Testis (tissue), 2 donors: ENCODE results near the gene OR6B3.

Source experiments
- CTCF ChIP-seq, 3 experiments: fragments of 450-650 bp in 2 of 3; fragments of 200-600 bp in 1 of 3; sonication (generic) in 1 of 3; IDR thresholded peaks; one replicate each; pipeline ENCODE4 v1.5.1; 2016 to 2019; ENCODE audit warnings: antibody characterized with exemption in 3 of 3, mild to moderate bottlenecking in 2 of 3, moderate library complexity in 1 of 3
- POLR2A ChIP-seq: fragments of 450-650 bp; IDR thresholded peaks from one replicate; pipeline ENCODE4 v1.6.1; 2017; ENCODE audit warnings: antibody characterized with exemption, mild to moderate bottlenecking, moderate library complexity

- TF ChIP-seq CTCF (IDR thresholded peaks at IDR 0.05): no peak
- no peak for TF ChIP-seq POLR2A
Measured at GRCh38 chr2:240000671-240001070, 52.6 kb downstream of the OR6B3 start.
